IPS-11a (cell line): Measurements from ENCODE around the gene TESMIN.

Source experiments
- H3K4me3 ChIP-seq: one replicate; pipeline ENCODE4 v1.5.1; 2013; ENCODE audit warnings: low read depth, low read length, control low read depth

The TESMIN gene

DNA sequence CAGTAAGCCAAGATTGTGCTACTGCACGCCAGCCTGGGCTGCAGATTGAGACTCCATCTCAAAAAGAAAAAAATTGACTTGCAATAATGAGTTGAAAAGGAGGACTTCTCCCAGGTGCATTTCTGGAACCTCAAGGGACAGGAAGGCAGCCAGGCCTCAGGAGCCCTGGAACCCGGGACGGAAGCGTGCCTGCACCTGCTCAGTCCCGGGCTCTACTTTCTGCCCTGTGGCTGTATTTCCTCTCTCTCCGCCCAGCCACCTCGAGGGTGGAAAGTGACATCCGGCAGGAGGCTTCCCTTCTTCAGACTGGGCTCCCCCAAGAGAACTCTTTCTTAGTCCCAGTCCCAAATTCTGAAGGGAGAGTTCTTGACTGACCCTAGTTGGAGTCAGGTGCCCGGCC lies 87.2 kb downstream of the TESMIN start:
- H3K4me3 ChIP-seq, result no peak overlapping the region

DNA sequence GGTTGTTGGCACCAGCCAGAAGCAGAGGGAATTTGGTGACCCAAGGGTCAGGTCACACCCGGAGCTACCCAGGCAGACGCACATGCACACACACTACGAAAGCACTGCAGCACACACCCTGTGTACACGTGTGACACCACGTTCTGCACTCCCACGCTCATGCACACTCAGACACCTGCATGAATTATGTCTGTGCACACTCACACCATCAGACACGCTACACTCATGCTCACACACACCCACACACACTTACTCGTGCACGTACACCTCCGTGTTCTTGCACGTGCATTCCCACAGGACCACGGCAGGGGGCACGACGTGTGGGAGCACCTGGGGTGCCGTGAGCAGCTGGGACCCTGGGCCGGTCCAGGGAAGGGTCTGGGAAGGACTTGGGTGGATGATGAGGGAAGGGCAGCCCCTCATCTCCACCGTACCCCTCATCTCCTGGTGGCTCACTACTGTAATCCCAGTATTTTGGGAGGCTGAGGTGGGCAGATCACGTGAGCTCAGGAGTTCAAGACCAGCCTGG lies 87.8 kb downstream of the TESMIN start:
- no peak overlapping the region for H3K4me3 ChIP-seq

DNA sequence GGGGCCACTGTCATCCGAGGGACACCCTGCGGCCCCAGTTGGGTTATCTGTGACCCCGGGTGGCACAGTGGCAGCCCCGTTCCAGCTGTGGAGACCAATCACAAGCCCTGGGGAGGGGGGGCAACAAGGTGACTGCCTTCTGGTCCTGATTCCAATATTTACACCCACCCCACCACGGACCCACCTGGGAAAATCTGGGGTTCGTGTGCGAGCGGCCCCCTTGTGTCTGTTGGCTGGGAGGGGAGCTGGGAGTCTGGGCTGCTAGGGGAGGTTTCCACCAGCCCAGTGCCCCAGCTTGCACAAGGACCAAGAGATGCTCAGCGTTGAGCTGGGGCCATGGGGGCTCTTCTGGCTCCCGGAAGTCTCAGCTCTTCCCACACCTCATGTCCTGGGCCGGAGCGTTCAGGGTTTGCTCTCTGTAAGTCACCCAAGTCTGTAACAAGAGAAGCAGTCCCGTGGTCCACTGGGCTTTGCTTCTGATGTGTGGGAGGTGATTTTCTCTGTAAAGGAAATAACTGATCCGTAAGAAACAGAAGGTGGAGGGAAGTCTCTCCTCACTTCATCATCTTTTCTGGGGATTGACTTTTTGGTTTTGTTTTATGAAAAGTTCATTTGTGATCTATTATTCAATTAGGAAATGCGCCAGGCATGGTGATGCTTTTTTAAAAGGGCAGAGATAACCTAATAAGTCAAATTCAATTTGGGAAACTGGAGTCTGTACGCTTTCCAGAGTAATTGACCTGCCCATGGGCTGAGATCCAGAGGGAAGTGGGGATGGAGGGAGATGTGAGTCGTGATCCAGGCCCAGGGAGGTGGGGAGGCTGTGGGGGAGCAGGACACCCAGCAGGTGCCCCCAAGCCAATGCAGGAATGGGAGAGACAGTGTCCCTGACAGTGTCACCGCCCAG lies 89.4 kb downstream of the TESMIN start:
- no peak overlapping the region for H3K4me3 ChIP-seq

- H3K4me3 ChIP-seq, result no peak overlapping the region
Measured at GRCh38 chr11:68661014-68661413, 90.3 kb downstream of the TESMIN start.

- no peak overlapping the region for H3K4me3 ChIP-seq
Measured at GRCh38 chr11:68660066-68660810, 91.1 kb downstream of the TESMIN start.

- no peak overlapping the region for H3K4me3 ChIP-seq
Measured at GRCh38 chr11:68659158-68659921, 92.0 kb downstream of the TESMIN start.

- H3K4me3 ChIP-seq, result no peak overlapping the region
Measured at GRCh38 chr11:68658661-68659060, 92.7 kb downstream of the TESMIN start.

GRCh38 chr11:68658097-68658496 lies 93.2 kb downstream of the TESMIN start:
- H3K4me3 ChIP-seq, result no peak overlapping the region
